Keratinocyte (primary cell): ENCODE measurements around the gene USP12. TPM values are rescaled to one million over a fixed set of nuclear protein-coding genes. Genes with fewer than 3 reads are reported as not detected.
A peak's percentile ranks its signal among the peaks of the same experiment; 100 is the strongest.

Source experiments
- DNase-seq: peaks from one replicate; pipeline ENCODE4 v3.0.0-alpha.2; 2011; ENCODE audit warnings: low read depth, missing footprints, low spot score
- FAIRE-seq: peaks from 2 replicates; lab custom pipeline; 2011; peaks lifted over from hg19 to GRCh38; lab: Jason Lieb, UNC
- H2AFZ ChIP-seq: 2 replicates; pipeline ENCODE4 v1.6.0; 2012; ENCODE audit warnings: low read length, control low read depth, inconsistent platforms; ENCODE audit not compliant: control insufficient read depth
- H3K27ac ChIP-seq: 2 replicates; pipeline ENCODE4 v1.5.1; 2011; ENCODE audit warnings: low read length; ENCODE audit not compliant: control insufficient read depth, insufficient read depth
- H3K27me3 ChIP-seq: 3 replicates; pipeline ENCODE4 v1.6.0; 2011; ENCODE audit warnings: low read length; ENCODE audit not compliant: control insufficient read depth, insufficient read depth; ENCODE audit errors: extremely low read depth
- H3K36me3 ChIP-seq, 2 experiments: 2 replicates in 1 of 2; 3 replicates in 1 of 2; pipeline ENCODE4 v1.5.1; 2011; ENCODE audit warnings: low read length in 2 of 2, mild to moderate bottlenecking in 1 of 2; ENCODE audit not compliant: control insufficient read depth in 2 of 2, insufficient read depth in 2 of 2; ENCODE audit errors: extremely low read depth in 1 of 2
- H3K4me1 ChIP-seq: 3 replicates; pipeline ENCODE4 v1.5.1; 2011; ENCODE audit warnings: low read length; ENCODE audit not compliant: control insufficient read depth, insufficient read depth; ENCODE audit errors: extremely low read depth
- H3K4me2 ChIP-seq: 3 replicates; pipeline ENCODE4 v1.6.0; 2011; ENCODE audit warnings: low read depth, low read length; ENCODE audit not compliant: control insufficient read depth, insufficient read depth; ENCODE audit errors: extremely low read depth
- H3K4me3 ChIP-seq, 3 experiments: fragments of 200-600 bp in 1 of 3; sonication (generic) in 1 of 3; 2 replicates in 2 of 3; 3 replicates in 1 of 3; pipeline ENCODE4 v1.5.1; 2011 to 2016; ENCODE audit warnings: low read length in 3 of 3, mild to moderate bottlenecking in 3 of 3, control low read depth in 2 of 3, inconsistent platforms in 1 of 3, low read depth in 1 of 3, mixed read lengths in 1 of 3, mixed run types in 1 of 3, moderate library complexity in 1 of 3; ENCODE audit not compliant: control insufficient read depth in 2 of 3, insufficient read depth in 2 of 3; ENCODE audit errors: extremely low read depth in 1 of 3
- H3K79me2 ChIP-seq: 2 replicates; pipeline ENCODE4 v1.6.0; 2012; ENCODE audit warnings: low read length; ENCODE audit not compliant: control insufficient read depth, insufficient read depth
- H3K9ac ChIP-seq: 3 replicates; pipeline ENCODE4 v1.6.0; 2011; ENCODE audit warnings: low read length; ENCODE audit not compliant: control insufficient read depth, insufficient read depth; ENCODE audit errors: extremely low read depth
- H3K9me1 ChIP-seq: 3 replicates; pipeline ENCODE4 v1.6.0; 2011; ENCODE audit warnings: low read length; ENCODE audit not compliant: control insufficient read depth, insufficient read depth; ENCODE audit errors: extremely low read depth
- H3K9me3 ChIP-seq: 2 replicates; pipeline ENCODE4 v1.5.1; 2012; ENCODE audit warnings: low read depth, low read length; ENCODE audit not compliant: control insufficient read depth
- H4K20me1 ChIP-seq: 3 replicates; pipeline ENCODE4 v1.6.0; 2011; ENCODE audit warnings: low read length; ENCODE audit not compliant: control insufficient read depth, insufficient read depth; ENCODE audit errors: extremely low read depth
- EZH2 ChIP-seq: IDR thresholded peaks from one replicate; pipeline ENCODE4 v1.6.1; 2012; ENCODE audit warnings: inconsistent platforms, mild to moderate bottlenecking, low read length, moderate library complexity
- dilution Hi-C: fragments of 300-500 bp; cut with MboI; formaldehyde crosslinking; loops from one replicate; pipeline ENCODE4 v1.7.0; 2020; ENCODE audit warnings: low sequenced_read_pairs; ENCODE audit not compliant: extremely low pct_ligation_motif_present
- polyA plus RNA-seq, 5 experiments: library from polyadenylated mRNA; depleted of rRNA in 3 of 5; stranded (reverse) in 3 of 5; stranded (forward) in 1 of 5; unstranded in 1 of 5; fragments of >200 nt; gene quantifications; 1 replicate in 1 of 5; 2 replicates in 3 of 5; 3 replicates in 1 of 5; pipeline versions ENCODE4 v1.2.1 to v1.2.3, GENCODE V29; 2011 to 2012; ENCODE audit warnings: missing spikeins in 2 of 5, low read depth in 1 of 5, low replicate concordance in 1 of 5
- TF ChIP-seq, protein P1 (sequence below), 3 experiments: IDR thresholded peaks in 1 of 3; conservative IDR thresholded peaks in 1 of 3; optimal IDR thresholded peaks in 1 of 3; 2 replicates in 2 of 3; 3 replicates in 1 of 3; pipeline versions ENCODE3 to v1.5.1; 2011; ENCODE audit warnings: low read length in 3 of 3, mild to moderate bottlenecking in 3 of 3, moderate library complexity in 2 of 3, control low read depth in 1 of 3, inconsistent platforms in 1 of 3; ENCODE audit not compliant: insufficient read depth in 2 of 3; ENCODE audit errors: extremely low read depth in 1 of 3

USP12 gene
- polyA plus RNA-seq, 1 donor (not counting 4 experiments of a cell fraction or from before 2014, with no cell fraction given): 20.7 TPM

- FAIRE-seq (no peak), DNase-seq (no peak)
- no peak overlapping the region for H2AFZ ChIP-seq
- no peaks in the 10 kb centered on the region for H3K36me3 ChIP-seq
- no peak for TF ChIP-seq EZH2
- TF ChIP-seq, protein P1, sequence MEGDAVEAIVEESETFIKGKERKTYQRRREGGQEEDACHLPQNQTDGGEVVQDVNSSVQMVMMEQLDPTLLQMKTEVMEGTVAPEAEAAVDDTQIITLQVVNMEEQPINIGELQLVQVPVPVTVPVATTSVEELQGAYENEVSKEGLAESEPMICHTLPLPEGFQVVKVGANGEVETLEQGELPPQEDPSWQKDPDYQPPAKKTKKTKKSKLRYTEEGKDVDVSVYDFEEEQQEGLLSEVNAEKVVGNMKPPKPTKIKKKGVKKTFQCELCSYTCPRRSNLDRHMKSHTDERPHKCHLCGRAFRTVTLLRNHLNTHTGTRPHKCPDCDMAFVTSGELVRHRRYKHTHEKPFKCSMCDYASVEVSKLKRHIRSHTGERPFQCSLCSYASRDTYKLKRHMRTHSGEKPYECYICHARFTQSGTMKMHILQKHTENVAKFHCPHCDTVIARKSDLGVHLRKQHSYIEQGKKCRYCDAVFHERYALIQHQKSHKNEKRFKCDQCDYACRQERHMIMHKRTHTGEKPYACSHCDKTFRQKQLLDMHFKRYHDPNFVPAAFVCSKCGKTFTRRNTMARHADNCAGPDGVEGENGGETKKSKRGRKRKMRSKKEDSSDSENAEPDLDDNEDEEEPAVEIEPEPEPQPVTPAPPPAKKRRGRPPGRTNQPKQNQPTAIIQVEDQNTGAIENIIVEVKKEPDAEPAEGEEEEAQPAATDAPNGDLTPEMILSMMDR (optimal IDR thresholded peaks at IDR 0.05 in 1 of 3, IDR thresholded peaks at IDR 0.05 in 1 of 3, conservative IDR thresholded peaks at IDR 0.05 in 1 of 3; ENCODE audit: extremely low read depth in 1 of 3, insufficient read depth in 2 of 3, low read length in 3 of 3): no peak
- H3K79me2 ChIP-seq: peaks cover 78% of the 10 kb centered on the region
- no peaks in the 10 kb centered on the region for H3K27me3 ChIP-seq
- H3K27ac ChIP-seq: no peak overlapping the region
- H3K9ac ChIP-seq: no peak overlapping the region
- dilution Hi-C loops: no loop called here
- no peaks in the 10 kb centered on the region for H3K9me3 ChIP-seq
- H3K4me2 ChIP-seq: no peak overlapping the region
- no peaks in the 10 kb centered on the region for H4K20me1 ChIP-seq
- H3K9me1 ChIP-seq: no peaks in the 10 kb centered on the region
- no peak overlapping the region for H3K4me3 ChIP-seq
- peaks cover 3% of the 10 kb centered on the region for H3K4me1 ChIP-seq
Observed at GRCh38 chr13:27148900-27149299, 22.7 kb downstream of the USP12 start.

DNA sequence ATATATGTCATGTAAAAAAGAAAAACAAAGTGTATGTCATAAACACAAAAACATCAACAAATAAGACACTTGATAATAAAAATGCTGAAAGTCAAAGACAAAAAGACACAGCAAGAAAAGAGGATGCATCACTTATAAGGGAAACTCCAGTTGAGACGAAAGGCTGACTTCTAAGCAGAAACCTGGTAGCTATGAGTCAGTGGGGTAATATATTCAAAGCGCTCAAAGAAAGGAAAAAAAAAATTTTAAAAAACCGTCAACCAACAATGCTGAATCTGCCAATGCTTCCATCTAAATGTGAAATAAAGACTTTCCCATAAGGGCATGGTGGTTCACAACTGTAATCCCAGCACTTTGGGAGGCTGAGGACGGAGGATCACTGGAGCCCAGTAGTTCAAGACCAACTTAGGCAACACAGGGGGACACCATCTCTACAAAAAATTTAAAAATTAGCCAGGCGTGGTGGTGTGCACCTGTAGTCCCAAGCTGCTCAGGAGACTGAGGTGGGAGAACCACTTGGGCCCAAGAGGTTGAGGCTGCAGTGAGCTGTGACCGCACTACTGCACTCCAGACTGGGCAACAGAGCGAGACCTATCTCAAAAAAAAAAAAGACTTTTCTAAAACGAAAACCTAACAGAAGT, 24.0 kb downstream of the USP12 start:
- no peak for DNase-seq
- Histone ChIP-seq H3K9me1 (no peaks in the 10 kb centered on the region), H3K4me3 (no peak overlapping the region), H3K36me3 (no peaks in the 10 kb centered on the region), H3K9ac (peak overlapping the region; percentile 39), H3K4me2 (no peak overlapping the region), H3K79me2 (peaks cover 76% of the 10 kb centered on the region), H3K27ac (peak overlapping the region; percentile 23), H4K20me1 (no peaks in the 10 kb centered on the region), H2AFZ (no peak overlapping the region), H3K9me3 (no peaks in the 10 kb centered on the region), H3K4me1 (peaks cover 3% of the 10 kb centered on the region), H3K27me3 (no peaks in the 10 kb centered on the region)
- dilution Hi-C loops: no loop called here
- no peak for TF ChIP-seq EZH2
- TF ChIP-seq, protein P1 (optimal IDR thresholded peaks at IDR 0.05 in 1 of 3, IDR thresholded peaks at IDR 0.05 in 1 of 3, conservative IDR thresholded peaks at IDR 0.05 in 1 of 3; ENCODE audit: extremely low read depth in 1 of 3, insufficient read depth in 2 of 3, low read length in 3 of 3): no peak
- FAIRE-seq: no peak
